NCI-H146 treated with DMSO at 0.1 percent for 48 hours (cell line): ENCODE data around the gene TMPRSS3.

ENCODE experiments used
- DNase-seq: peaks from one replicate; lab custom pipeline; 2025; ENCODE audit not compliant: unreplicated experiment; lab: John Stamatoyannopoulos, UW

TMPRSS3 gene

DNA sequence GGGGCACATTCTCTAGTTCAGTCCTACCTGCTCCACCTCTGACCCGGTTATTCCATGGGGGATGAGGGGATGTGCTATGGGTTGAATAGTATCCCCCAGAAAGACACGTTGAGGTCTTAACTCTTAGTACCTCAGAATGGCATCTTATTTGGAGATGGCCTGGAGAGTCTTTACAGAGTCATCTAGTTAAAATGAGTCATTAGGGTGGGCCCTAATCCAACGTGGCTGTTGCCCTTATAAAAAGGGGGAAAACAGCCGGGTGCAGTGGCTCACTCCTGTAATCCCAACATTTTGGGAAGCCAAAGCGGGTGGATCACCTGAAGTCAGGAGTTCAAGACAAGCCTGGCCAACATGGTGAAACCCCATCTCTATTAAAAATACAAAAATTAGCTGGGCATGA is 5.7 kb downstream of the TMPRSS3 start:
- DNase-seq = no peak

- DNase-seq = peak; percentile 84
These were observed 6.4 kb downstream of the TMPRSS3 start for GRCh38 chr21:42389449-42389835.

DNA sequence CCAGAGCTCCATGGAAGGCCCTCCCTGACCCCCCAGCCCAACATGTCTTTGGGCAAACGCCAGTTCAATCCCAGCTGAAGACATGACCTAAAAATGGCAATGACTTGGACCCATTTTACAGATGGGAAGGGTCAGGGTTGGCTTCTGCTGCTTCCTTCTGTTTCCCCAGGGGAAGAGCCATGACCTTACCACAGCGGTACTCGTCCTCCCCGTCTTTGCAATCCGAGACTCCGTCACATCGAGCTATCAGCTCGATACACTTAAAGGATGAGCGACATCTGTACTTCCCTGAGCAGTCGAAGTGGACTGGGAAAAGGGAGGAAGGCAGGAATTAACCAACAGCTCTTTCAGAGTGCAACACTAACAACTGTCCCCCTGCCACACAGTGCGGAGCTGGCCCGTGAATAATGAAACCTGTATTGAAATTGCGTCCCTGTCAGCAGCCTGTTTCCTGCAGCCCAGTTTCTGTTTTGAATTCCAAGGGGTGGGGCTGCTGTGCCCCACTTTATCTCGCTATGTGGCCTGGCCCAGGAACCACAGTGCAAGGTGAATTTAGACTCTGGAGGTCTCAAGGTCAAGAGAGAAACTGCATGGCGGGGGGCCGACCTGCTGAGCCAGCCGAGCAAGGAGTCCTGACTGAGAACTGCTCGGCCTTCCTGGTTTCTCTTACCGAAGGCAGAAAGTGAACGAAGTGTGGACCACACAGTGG is 7.0 kb downstream of the TMPRSS3 start:
- peak; percentile 59 for DNase-seq

DNA sequence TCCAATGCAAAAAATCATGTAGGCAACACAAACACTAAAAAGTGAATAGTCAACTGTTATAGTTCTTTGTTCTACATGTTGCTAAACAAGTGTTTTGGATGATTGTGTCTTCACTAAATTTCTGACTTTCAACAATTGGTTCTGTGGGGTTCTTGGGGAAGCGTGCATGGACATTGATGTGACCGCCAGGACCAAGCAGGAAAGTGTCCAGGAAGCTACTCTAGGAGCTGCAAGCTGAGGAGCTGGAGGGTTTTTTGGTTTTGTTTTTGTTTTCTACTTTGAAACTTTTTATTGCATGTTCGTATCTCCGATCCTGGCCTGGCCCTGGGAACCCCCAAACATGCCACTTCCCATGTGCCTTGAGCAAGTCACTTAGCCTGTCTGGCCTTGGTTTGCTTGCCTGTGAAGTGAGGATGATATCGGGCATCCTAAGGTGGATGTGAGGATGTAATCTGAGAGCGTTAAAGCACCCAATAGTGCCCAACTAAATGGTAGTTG is 8.0 kb downstream of the TMPRSS3 start:
- DNase-seq = no peak

- no peak for DNase-seq
These were observed 8.7 kb downstream of the TMPRSS3 start for GRCh38 chr21:42387164-42387563.

DNA sequence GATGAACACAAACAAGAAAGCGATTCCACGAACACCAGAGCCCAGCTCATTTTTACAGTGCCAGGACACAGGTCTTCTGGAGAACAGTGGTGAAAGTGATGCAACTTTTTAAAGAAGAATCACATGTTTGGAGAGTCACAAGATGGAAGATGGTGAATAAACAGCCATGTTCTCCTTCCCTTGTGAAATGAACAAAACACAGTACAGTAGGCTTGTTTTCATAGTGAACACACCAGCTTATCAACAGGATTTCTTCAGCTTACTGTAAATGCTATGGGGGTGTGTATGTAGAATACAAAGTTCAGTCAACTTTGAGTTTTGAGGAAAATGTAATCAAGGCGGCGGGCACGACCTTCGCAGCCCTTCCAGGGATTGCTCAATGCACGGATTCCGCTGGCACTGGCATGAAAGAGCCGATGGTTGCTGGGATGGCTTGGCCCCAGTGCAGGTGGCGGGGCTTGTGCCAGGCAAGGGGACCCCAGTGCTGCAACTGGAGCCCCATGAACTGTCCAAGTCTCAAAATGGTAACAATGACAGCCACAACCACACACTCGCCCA is 9.7 kb downstream of the TMPRSS3 start:
- no peak for DNase-seq

DNA sequence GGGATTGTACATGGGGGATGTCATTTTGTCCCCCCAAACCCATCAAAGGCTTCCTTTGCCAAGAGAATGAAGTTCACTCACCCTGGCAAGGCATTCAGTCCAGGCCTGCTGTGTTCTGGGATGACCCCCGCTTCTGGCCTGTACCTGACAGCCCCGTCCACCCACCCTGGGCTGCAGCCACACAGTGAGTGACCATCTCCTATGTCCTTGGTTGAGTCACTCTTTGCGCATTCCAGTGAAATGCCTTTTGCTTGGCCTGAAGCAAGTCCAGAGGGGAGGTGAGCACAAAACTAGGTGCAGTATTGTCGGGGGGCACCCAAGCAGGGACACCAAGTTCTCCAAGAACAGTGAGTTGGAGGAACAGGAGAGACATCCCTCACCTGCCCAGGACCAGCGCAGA is 10.2 kb downstream of the TMPRSS3 start:
- DNase-seq = no peak

DNA sequence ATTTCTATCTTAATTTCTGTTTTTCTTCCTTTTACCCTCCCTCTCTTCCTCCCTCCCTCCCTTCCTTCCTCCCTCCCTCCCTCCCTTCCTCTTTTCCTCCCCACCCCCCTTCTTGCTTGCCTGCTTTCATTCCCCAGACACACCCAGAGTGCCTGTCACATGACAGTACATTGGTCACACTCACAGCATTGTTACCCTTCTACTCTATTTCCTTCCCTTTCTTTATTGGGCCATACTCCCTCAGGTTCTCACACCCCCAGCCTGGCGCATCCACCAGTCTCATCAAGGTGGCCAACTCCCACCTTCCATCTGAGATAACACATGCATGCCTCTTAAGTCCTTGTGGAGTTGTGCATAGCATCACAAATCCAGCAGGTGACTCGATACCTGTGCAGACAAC is 10.9 kb downstream of the TMPRSS3 start:
- no peak for DNase-seq

- DNase-seq = peak; percentile 5
These were observed 11.5 kb downstream of the TMPRSS3 start for GRCh38 chr21:42384156-42384945.

DNA sequence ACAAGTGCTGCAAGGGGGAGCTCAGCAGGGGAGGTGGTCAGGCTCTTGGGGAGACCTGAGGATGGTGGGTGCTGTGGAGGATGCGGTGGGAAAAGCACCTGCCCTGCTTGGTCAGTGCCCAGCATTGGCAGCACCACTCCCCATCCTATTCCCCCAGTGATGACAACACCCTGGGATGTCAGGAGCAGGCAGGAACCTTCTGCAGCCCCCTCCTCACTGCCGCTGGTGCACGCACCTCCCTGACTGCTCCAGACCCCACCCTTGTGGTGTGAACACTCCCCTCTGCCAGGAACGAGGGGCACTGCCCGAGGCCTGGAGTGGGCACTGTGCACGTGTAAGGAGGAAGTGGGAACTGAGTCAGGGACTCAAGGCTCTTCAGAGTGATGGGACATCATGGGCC is 12.5 kb downstream of the TMPRSS3 start:
- no peak for DNase-seq

GRCh38 chr21:42382915-42383314 is 12.9 kb downstream of the TMPRSS3 start:
- no peak for DNase-seq

GRCh38 chr21:42381347-42381984 is 14.4 kb downstream of the TMPRSS3 start:
- peak; percentile 54 for DNase-seq

GRCh38 chr21:42379426-42380215 is 16.2 kb downstream of the TMPRSS3 start:
- no peak for DNase-seq

DNA sequence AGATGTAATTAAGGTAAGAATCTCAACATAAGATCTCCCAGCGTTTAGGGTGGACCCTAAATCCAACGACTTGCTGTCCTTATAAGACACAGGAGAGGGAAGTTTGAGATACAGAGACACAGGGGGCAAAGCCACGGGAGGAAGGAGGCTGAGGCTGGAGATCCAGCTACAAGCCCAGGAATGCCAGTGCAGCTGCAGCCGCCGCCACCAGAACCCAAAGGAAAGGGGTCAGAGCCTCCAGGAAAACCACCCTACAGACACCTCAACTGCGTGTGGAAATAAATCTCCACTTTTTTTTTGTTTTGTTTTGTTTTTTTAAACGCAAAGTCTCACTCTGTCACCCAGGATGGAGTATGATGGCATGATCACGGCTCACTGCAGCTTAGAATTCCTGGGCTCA is 17.4 kb downstream of the TMPRSS3 start:
- no peak for DNase-seq

GRCh38 chr21:42377951-42378340 is 17.9 kb downstream of the TMPRSS3 start:
- DNase-seq = no peak

- no peak for DNase-seq
These were observed 18.5 kb downstream of the TMPRSS3 start for GRCh38 chr21:42377211-42377950.

GRCh38 chr21:42376338-42376982 is 19.4 kb downstream of the TMPRSS3 start:
- no peak for DNase-seq

- DNase-seq = no peak
These were observed 19.9 kb downstream of the TMPRSS3 start for GRCh38 chr21:42375966-42376337.

GRCh38 chr21:42375506-42375905 is 20.3 kb downstream of the TMPRSS3 start:
- no peak for DNase-seq
